Measurements from ENCODE around the gene MTREX.

MTREX gene

DNA sequence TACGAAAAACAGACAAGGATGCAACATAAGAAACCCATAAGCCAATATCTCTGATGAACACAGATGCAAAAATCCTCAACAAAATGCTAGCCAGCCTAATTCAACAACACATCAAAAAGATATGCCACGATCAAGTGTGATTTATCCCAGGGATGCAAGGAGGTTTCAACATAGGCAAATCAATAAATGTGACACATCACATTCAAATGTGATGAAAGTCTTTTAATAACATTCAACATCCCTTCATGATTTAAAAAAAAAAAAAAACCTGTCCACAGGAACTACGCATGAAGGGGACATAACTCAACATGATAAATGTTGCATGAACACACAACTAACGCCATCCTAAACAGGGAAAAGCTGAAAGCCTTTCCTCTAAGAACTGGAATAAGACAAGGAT is 124.8 kb downstream of the MTREX start:
- in situ Hi-C loops (cut with MboI; ENCODE audit: low pct_unique_long_range_greater_than_20kb, low sequenced_read_pairs, unreplicated experiment): no loop called here
- TF ChIP-seq, protein P1, sequence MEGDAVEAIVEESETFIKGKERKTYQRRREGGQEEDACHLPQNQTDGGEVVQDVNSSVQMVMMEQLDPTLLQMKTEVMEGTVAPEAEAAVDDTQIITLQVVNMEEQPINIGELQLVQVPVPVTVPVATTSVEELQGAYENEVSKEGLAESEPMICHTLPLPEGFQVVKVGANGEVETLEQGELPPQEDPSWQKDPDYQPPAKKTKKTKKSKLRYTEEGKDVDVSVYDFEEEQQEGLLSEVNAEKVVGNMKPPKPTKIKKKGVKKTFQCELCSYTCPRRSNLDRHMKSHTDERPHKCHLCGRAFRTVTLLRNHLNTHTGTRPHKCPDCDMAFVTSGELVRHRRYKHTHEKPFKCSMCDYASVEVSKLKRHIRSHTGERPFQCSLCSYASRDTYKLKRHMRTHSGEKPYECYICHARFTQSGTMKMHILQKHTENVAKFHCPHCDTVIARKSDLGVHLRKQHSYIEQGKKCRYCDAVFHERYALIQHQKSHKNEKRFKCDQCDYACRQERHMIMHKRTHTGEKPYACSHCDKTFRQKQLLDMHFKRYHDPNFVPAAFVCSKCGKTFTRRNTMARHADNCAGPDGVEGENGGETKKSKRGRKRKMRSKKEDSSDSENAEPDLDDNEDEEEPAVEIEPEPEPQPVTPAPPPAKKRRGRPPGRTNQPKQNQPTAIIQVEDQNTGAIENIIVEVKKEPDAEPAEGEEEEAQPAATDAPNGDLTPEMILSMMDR (IDR thresholded peaks at IDR 0.05; ENCODE audit: extremely low read depth, insufficient read depth, missing control alignments): no peak

DNA sequence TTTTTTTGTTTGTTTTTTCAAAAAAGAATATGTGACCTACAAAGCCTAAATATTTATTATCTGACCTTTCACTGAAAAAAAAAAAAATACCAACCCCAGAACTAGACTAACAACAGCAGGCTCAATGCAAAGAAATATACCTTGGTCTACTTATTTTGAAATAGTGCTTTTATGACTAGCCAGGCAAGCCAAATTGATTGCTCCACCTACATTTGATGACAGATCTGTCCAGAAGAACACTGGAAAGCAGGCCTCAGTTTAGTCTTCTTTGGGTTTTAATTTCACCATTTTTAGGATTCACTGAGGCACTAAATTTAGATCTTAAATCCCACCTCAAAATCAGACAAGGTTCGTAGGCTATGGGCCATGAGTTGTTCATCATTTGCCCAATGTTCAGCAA is 129.7 kb downstream of the MTREX start:
- no peak for DNase-seq (ENCODE audit: low spot score)
- in situ Hi-C loops (cut with MboI; ENCODE audit: low pct_unique_long_range_greater_than_20kb, low sequenced_read_pairs, unreplicated experiment): no loop called here
- TF ChIP-seq, protein P1 (IDR thresholded peaks at IDR 0.05; ENCODE audit: extremely low read depth, insufficient read depth, missing control alignments): no peak

More for the DNA sequence above, 124.8 kb downstream of the MTREX start:
- DNase-seq (ENCODE audit: low spot score): no peak

DNA sequence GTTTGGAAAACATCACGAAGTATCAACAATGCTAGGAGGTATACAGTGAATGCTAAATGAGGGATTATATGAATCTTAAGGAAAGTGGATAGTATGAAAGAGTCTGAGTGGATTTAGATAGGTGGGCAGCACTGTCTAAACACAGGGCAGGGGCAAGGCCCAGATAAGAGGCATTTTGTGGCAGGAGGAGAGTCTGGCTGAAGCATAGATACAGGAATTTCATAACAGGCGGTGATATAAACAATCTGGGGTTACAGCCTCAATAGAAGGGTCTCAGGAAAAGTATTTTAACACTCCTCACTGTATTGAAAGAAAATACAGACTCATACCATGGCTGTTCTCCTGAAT is 130.0 kb downstream of the MTREX start:
- in situ Hi-C loops (cut with MboI; ENCODE audit: low pct_unique_long_range_greater_than_20kb, low sequenced_read_pairs, unreplicated experiment): no loop called here
- TF ChIP-seq, protein P1 (IDR thresholded peaks at IDR 0.05; ENCODE audit: extremely low read depth, insufficient read depth, missing control alignments): no peak
- DNase-seq (ENCODE audit: low spot score): no peak

DNA sequence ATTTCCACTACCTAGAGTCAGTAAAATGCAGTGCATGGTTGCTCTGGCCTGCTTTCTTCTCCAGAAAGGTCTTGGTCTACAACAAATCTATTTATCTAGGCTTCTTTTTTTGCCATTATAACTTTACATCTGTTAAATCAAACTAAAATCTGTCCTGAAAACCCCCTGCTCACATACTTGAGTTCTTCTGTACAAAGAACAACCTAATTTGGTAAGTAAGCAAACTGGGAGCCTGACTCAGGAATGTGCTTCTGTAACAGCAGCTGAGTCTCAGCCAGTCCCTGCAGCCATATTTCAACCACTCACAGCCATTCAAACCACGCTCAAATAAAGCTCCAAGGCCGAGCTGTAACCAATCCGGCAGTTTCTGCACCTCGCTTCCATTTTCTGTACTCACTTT is 131.2 kb downstream of the MTREX start:
- no peak for DNase-seq (ENCODE audit: low spot score)
- in situ Hi-C loops (cut with MboI; ENCODE audit: low pct_unique_long_range_greater_than_20kb, low sequenced_read_pairs, unreplicated experiment): no loop called here

DNA sequence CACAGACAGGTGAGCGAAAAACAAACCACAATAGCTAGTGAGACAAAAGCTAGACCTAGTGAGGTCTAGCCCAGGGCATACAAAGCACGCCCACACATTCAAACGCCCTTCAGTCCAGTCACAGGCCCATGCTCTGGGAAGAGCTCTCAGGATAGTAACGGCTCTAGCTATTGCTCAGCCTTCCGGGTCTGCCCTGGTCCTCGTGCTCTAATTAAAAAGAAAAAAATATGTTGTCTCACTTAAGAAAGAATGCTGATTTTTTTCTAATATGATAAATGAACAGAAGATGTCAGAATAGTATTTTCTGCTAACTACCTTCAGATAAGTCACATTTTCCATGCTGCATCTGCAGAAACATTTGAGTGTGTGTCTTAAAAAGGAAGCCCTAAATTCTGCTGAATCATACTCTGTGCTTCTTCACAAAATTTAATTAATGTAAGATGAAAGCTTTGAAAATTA is 132.4 kb downstream of the MTREX start:
- TF ChIP-seq, protein P1 (IDR thresholded peaks at IDR 0.05; ENCODE audit: extremely low read depth, insufficient read depth, missing control alignments): no peak
- no peak for DNase-seq (ENCODE audit: low spot score)
- in situ Hi-C loops (cut with MboI; ENCODE audit: low pct_unique_long_range_greater_than_20kb, low sequenced_read_pairs, unreplicated experiment): no loop called here

More for the DNA sequence above, 131.2 kb downstream of the MTREX start:
- TF ChIP-seq, protein P1 (IDR thresholded peaks at IDR 0.05; ENCODE audit: extremely low read depth, insufficient read depth, missing control alignments): no peak

DNA sequence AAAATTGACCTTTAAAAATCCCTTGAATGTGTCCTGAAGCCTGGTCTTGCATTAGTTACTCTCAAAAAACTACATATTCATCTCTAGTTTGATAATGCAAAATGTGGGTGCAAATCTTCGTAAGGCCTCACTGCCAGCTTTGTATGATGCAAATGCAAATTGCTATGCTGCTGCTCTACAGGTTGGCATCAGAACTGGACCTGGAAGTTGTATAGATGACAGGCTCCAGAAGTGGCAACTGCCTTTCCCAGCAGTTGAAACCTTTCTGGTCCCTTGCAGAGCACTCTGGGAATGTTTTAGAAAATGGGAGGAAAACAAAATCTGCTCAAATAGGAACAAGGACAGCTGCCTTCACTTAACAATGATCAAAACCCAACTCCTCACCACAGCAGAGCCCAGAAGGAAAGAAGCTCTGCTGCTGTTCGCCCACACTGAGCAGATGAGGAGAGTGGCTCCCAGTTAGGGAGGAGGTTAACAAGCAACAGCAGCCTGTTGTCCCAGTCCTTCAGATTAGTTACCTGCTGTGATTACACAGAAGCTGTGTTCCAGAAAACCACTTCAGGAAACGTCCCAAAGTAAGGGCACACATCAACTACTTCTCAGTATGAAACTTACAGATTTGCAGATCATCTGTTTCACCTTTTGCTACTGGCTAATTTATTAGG is 133.4 kb downstream of the MTREX start:
- TF ChIP-seq, protein P1 (IDR thresholded peaks at IDR 0.05; ENCODE audit: extremely low read depth, insufficient read depth, missing control alignments): no peak
- in situ Hi-C loops (cut with MboI; ENCODE audit: low pct_unique_long_range_greater_than_20kb, low sequenced_read_pairs, unreplicated experiment): no loop called here
- no peak for DNase-seq (ENCODE audit: low spot score)

Data from GM13977 (cell line).